Measurements from ENCODE around the gene FLNC. TPM values are rescaled to one million over a fixed set of nuclear protein-coding genes. Genes with fewer than 3 reads are reported as not detected.

The FLNC gene
- total RNA-seq, 1 experiment from 2014 or later, result 84.7 TPM

GRCh38 chr7:128904381-128905197, 74.4 kb downstream of the FLNC start:
- DNase-seq (ENCODE audit: low read depth in 1 of 2, low spot score in 2 of 2), result peak in 1 of 2 experiments; percentile 21
- no peak overlapping the region for H3K4me3 ChIP-seq
- no peaks in the 10 kb centered on the region for H3K9me3 ChIP-seq (replicated peaks)
- H3K4me1 ChIP-seq (replicated peaks), result peaks cover 4% of the 10 kb centered on the region
- no peak overlapping the region for H3K27ac ChIP-seq
- no peaks in the 10 kb centered on the region for H3K36me3 ChIP-seq
- peaks cover 16% of the 10 kb centered on the region; the same call in 1 of the 2 replicates for H3K27me3 ChIP-seq (replicated peaks)

DNA sequence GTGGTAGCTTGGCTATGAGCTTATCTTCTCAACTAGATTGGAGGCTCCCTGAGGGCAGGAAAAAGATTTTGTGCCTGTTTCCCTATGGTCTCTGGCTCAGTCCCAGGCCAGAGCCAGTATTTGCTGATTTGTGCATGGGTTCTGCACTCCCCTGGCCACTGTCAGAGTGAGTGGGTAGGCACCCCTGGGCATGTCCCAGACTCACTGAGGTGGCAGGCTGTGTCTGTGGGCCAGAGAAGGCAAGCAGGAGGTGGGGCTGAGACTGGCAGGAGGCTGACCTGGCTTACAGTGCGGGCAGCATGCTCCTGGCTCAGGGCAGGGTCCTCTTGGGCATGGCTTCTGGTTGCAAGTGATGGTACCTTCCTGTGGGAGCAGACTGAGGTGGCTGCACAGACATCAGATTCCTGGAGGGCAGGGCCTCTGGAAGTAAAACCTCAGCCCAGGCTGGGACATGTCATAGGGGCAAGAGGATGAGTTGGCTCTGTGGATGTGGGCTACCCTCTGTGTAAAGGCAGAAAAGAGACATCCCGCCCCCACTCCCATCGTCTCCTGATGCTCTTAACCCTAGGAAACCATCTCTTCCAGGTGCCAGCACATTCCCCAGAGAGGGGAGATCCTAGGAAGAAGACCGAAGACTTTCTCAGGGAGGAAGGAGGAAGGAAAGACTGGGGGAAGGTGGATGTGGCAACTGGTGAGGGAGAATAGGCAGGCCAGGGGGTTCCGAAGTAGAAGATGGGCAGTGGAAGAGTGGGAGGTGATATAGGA, 76.0 kb downstream of the FLNC start:
- Histone ChIP-seq H3K4me3 (no peak overlapping the region), H3K9me3 (replicated peaks) (no peaks in the 10 kb centered on the region), H3K4me1 (replicated peaks) (peaks cover 11% of the 10 kb centered on the region), H3K36me3 (no peaks in the 10 kb centered on the region), H3K27me3 (replicated peaks) (peaks cover 21% of the 10 kb centered on the region; the same call in 1 of the 2 replicates), H3K27ac (no peak overlapping the region)
- no peak for DNase-seq (ENCODE audit: low read depth in 1 of 2, low spot score in 2 of 2)

GRCh38 chr7:128906766-128907559, 76.8 kb downstream of the FLNC start:
- Histone ChIP-seq H3K4me1 (replicated peaks) (peaks cover 11% of the 10 kb centered on the region), H3K36me3 (no peaks in the 10 kb centered on the region), H3K4me3 (no peak overlapping the region), H3K27ac (no peak overlapping the region), H3K9me3 (replicated peaks) (no peaks in the 10 kb centered on the region), H3K27me3 (replicated peaks) (peaks cover 21% of the 10 kb centered on the region; the same call in 1 of the 2 replicates)
- no peak for DNase-seq (ENCODE audit: low read depth in 1 of 2, low spot score in 2 of 2)

Other genes starting within 250 kb of the FLNC start
- 0.68 TPM in 1 of 2 replicates, not detected in the other for gene GARIN1A, start 158.1 kb upstream of the FLNC start, total RNA-seq (2014; rRNA removed; shearing (Covaris generic))
- 919 and 957 TPM in 2 replicates for gene CALU, start 91.0 kb upstream of the FLNC start, total RNA-seq (2014; rRNA removed; shearing (Covaris generic))
- not detected in 2 replicates for gene OPN1SW, start 54.6 kb upstream of the FLNC start, total RNA-seq (2014; rRNA removed; shearing (Covaris generic))
- gene CCDC136, start 38.4 kb upstream of the FLNC start, total RNA-seq (2014; rRNA removed; shearing (Covaris generic)), result 1.0 and 1.8 TPM in 2 replicates
- gene ATP6V1F, start 32.5 kb downstream of the FLNC start, total RNA-seq (2014; rRNA removed; shearing (Covaris generic)), result 53.6 and 96.2 TPM in 2 replicates
- gene KCP, start 80.3 kb downstream of the FLNC start, total RNA-seq (2014; rRNA removed; shearing (Covaris generic)), result not detected in 2 replicates
- gene IRF5, start 107.5 kb downstream of the FLNC start, total RNA-seq (2014; rRNA removed; shearing (Covaris generic)), result 0.08 TPM in 1 of 2 replicates, not detected in the other
- 45.5 and 61.5 TPM in 2 replicates for gene TNPO3, start 224.7 kb downstream of the FLNC start, total RNA-seq (2014; rRNA removed; shearing (Covaris generic))

Data from SJSA1 (cell line).